GM21723 (cell line): ENCODE data around the gene CARM1.
A peak's percentile ranks its signal among the peaks of the same experiment; 100 is the strongest.
"Not testable (repeated sequence)": the region's sequence is repeated elsewhere in the genome, so short reads cannot be mapped to it uniquely, and the experiment has no call there.

Experiments used
- ATAC-seq: cut with Tn5 transposase; IDR thresholded peaks from one replicate; pipeline ENCODE4 v1.9.1; 2021; ENCODE audit warnings: mild to moderate bottlenecking, moderate library complexity; ENCODE audit not compliant: unreplicated experiment

The CARM1 gene

DNA sequence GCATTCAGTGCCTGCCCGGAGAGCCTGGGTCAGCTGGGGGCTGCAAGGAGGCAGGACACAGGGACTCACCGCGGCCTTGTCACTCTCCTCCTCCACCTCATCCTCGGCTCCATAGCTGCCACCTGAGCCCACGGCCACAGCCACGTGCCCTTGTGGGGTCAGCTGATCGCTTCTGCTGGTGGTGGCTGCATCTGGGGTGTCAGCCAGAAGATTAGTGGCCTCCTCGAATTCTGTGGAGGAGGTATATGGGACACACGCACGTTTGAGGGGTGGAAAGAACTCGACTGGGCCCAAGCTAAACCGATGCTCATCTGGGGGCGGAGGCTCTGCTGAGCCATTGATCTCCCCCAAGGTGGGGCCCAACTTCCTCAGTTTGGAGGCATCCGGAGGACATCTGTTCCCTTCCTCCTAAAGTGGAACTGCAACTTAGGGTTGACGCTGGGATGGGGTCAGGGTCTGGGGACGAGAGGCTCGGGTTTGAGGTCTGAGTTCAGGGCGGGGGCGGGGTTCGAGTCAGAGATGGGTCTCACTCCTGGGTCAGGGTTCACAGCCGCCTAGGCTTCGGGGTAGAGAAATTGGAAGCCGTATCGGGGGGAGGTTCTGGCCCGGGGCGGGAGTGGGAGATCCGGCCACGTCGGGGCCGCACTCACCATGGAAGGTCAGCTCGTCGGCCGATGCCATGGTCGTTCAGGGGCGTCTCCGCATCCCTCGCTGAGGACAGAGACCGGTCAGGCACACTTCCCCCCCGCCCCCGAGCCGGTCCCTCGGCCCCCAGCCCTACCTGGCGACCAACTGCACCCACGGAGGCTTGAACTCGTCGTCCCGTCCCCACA is 56.6 kb downstream of the CARM1 start:
- ATAC-seq, result peak; percentile 12

- peak; percentile 74 for ATAC-seq
Measured at GRCh38 chr19:10928563-10929401, 57.4 kb downstream of the CARM1 start, which contains the start of the genes TIMM29 and YIPF2. TIMM29 (plus strand) TSS chr19:10928811; CDS start chr19:10928823, 12 bp downstream. YIPF2 (minus strand) TSS chr19:10928639; CDS start chr19:10928410, 229 bp downstream.

DNA sequence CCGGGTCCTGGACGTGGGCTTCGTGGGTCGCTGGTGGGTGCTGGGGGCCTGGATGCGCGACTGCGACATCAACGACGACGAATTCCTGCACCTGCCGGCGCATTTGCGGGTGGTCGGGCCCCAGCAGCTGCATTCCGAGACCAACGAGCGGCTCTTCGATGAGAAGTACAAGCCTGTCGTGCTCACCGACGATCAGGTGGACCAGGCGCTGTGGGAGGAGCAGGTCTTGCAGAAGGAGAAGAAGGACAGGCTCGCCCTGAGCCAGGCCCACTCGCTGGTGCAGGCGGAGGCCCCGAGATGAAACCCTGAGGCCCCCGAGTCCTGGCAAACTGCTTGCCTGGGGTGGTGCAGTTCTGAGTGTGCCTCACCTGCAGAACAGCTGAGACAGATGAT is 58.0 kb downstream of the CARM1 start:
- peak; percentile 13 for ATAC-seq

- ATAC-seq, result no peak
Measured at GRCh38 chr19:10935371-10936059, 64.2 kb downstream of the CARM1 start.

- no peak for ATAC-seq
Measured at GRCh38 chr19:10936661-10937084, 65.3 kb downstream of the CARM1 start.

DNA sequence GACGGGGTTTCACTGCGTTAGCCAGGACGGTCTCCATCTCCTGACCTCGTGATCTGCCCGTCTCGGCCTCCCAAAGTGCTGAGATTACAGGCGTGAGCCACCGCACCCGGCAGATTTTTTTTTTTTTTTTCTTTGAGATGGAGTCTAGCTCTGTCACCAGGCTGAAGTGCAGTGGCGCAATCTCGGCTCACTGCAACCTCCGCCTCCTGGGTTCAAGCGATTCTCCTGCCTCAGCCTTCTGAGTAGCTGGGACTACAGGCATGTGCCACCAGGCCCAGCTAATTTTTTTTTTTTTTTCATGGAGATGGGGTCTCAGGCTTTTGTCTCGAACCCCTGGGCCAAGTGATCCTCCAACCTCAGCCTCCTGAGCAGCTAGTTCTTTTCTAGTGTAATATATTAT is 70.3 kb downstream of the CARM1 start:
- ATAC-seq, result not testable (repeated sequence)

DNA sequence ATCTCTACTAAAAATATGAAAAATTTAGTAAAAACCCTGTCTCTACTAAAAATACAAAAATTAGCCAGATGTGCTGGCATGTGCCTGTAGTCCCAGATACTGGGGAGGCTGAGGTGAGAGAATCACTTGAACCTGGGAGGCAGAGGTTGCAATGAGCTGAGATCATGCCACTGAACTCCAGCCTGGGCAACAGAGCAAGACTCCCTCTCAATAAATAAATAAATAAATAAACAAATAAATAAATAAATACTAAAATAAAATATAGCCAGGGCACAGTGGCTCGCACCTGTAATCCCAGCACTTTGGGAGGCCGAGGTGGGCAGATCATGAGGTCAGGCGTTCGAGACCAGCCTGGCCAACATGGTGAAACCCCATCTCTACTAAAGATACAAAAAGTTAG is 72.1 kb downstream of the CARM1 start:
- not testable (repeated sequence) for ATAC-seq

DNA sequence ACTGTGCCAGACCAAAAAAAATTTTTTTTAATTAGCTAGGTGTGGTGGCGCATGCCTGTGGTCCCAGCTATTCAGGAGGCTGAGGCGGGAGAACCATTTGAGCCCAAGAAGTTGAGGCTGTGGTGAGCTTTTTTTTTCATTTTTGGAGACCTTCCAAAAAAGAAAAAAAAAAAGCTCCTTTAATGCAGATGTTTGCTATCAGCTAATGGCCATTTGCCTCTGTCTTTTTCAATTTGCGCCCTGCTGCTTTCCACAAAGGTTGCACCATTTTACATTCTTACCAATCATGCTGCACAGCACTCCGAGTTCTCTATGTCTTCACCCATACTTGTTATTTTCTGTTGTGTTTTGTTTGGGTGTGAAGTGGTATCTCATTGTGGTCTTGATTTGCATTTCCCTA is 73.9 kb downstream of the CARM1 start:
- no peak for ATAC-seq

DNA sequence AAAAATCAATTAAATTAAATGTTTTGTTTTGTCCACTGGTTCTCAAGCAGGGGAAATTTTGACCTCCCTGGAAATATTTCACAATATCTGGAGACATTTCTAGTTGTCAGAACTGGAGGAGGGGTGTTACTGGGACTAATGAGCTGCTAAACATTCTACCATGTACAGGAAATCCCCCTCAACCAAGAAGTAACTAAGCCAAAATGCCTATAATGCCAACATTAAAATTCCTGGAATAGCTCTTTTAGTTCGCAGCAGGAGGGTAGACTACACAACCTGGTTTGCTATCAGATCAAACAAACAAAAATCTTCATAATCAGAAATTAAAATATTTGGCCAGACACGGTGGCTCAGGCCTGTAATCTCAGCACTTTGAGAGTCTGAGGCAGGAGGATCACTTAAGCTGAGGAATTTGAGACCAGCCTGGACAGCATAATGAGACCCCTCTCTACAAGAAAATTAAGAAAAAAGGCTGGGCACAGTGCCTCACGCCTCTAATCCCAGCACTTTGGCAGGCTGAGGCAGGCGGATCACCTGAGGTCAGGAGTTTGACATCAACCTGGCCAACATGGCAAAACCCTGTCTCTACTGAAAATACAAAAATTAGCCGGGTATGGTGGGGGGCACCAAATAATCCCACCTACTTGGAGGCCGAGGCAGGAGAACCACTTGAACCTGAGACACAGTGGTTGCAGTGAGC is 75.8 kb downstream of the CARM1 start:
- no peak for ATAC-seq

- no peak for ATAC-seq
Measured at GRCh38 chr19:10952809-10953208, 81.5 kb downstream of the CARM1 start.

DNA sequence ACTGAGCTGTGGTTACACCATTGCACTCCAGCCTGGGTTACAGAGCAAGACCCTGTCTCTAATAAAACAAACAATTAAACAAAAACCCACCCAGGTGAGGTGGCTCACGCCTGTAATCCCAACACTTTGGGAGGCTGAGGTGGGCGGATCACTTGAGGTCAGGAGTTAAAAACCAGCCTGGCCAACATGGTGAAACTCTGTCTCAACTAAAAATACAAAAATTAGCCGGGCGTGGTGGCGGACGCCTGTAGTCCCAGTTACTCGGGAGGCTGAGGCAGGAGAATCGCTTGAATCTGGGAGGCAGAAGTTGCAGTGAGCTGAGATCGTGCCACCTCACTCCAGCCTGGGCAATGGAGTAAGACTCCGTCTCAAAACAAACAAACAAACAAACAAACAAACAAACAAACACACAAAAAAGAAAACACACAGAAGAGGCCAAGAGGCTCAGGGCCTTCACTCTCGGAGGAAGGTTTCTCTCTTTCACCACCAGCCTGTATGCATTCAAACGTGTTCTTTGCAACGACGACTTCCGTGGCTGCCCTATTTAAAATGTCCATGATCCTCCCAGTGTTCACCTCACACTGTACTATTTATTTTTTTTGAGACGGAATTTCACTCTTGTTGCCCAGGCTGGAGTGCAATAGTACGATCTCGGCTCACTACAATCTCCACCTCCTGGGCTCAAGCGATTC is 88.1 kb downstream of the CARM1 start:
- not testable (repeated sequence) for ATAC-seq

DNA sequence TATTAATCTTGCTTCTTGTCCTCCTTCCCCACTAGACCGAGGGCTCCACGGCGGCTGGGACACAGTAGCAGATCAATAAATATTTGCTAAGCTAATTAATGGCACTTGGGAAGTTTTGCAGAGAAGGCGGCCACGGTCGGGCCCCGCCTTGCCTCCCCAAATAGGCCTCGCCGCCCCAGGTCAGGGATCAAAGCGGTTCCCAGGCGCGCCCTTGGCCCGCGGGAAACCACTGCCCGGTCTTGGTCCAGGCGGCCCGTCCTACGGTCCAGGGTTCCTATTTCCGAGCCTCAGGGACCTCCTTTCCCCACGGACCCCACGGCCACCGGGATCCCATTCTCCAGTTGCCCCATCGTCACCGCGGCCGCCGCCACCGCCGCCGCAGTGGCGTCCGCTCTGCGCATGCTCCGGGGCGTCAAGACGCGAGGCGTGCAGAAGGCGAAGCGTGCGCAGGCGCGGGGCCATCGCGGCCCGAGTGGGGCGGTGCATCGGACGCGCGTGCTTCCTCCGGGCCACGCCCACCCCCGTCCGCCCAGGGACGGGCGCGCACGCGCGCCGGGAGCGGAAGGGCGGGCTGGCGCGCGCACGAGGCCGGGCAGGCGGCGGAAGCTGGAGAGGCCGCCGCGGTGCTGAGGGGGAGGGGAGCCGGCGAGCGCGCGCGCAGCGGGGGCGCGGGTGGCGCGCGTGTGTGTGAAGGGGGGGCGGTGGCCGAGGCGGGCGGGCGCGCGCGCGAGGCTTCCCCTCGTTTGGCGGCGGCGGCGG is 89.1 kb downstream of the CARM1 start, which contains the start of gene SMARCA4:
Gene SMARCA4, plus strand, starts transcription at position 717 of the 759 bp plus-strand sequence. CDS start 23,122 bp downstream, outside the sequence.
- ATAC-seq, result peak; percentile 60

GRCh38 chr19:10961073-10961860 is 89.9 kb downstream of the CARM1 start:
- peak; percentile 34 for ATAC-seq

- no peak for ATAC-seq
Measured at GRCh38 chr19:10962863-10963262, 91.5 kb downstream of the CARM1 start.

- no peak for ATAC-seq
Measured at GRCh38 chr19:10963865-10964264, 92.5 kb downstream of the CARM1 start.

DNA sequence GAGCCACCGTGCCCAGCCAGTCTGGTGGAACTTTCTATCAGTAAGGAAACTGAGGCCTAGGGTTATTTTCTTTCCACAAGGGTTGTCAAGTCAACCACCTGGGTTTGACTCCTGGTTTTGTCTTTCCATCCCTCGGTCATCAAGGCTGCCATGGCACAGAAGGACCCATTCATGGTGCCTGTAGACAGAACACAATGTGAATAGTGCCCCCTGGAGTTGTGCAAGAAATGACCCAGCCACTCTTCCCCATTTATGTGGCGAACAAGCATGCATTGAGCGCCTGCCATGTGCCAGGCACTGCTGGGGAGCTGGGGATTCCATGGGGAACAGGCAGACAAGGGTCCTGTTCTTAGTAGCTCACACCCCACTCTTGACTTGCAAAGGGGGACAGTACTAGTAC is 93.5 kb downstream of the CARM1 start:
- ATAC-seq, result no peak

DNA sequence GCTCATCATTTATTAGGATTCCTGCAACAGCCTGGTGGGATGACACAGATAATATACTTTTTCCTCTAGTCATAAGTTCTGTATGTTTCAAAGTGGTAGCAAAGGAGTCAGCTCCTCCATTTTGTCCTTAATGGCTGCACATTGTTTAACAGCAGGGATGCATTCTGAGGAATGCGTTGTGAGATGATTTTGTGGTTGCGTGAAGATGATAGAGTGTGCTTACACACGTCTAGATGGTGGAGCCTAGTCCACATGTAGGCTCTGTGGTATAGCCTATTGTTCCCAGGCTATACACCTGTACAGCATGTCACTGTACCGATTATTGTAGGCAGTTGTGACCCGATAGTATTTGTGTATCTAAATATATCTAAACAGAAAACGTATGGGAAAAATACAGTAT is 94.0 kb downstream of the CARM1 start:
- ATAC-seq, result no peak

- no peak for ATAC-seq
Measured at GRCh38 chr19:10966809-10967208, 95.5 kb downstream of the CARM1 start.
